Stimulated activated CD4-positive, alpha-beta T cell treated with anti-CD3 and anti-CD28 coated beads, Interleukin-1b, Interleukin-23, amount 100 ng/mL, for 24 hours (primary cell): ENCODE results near the gene UGT1A3.

Experiments
- DNase-seq, 4 experiments: peaks; one replicate each; pipeline ENCODE4 v3.0.0-alpha.2; 2020; ENCODE audit warnings: low read depth in 4 of 4, low spot score in 1 of 4

The UGT1A3 gene

DNA sequence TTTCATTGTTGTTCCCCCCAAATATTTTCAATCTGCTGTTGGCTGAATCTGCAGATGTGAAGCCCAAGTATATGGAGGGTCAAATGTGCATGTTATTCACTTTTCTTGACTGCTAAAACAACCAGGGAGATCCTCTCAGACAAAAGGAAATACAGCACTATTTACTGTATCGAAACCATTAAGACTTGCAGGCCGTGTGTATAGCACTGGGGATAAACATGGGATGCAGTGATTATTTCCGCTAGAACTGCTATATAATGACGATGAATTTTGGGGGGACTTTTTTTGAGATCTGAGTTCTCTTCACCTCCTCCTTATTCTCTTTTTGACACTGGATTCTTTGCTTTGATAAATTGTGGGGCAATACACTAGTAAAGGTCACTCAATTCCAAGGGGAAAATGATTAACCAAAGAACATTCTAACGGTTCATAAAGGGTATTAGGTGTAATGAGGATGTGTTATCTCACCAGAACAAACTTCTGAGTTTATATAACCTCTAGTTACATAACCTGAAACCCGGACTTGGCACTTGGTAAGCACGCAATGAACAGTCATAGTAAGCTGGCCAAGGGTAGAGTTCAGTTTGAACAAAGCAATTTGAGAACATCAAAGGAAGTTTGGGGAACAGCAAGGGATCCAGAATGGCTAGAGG is 27.7 kb downstream of the UGT1A3 start:
- no peak for DNase-seq

DNA sequence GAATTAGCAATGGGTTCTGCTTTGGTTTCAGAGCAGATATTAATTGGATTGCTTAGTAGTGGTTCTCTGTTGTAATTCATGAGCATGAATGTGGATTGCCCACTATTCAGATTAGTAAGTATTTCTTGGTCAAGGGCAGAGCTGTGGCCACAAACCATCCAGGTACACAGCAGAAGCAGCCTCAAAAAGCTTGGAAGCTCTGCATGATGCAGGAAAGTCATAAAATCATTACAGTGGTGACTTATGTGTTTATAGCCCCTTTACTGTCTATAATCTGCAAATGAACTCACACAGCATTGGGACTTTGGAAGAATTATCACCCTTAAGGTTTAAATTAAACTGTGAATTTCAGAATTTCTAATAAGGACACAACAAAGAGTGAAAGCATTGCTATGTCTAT is 29.3 kb downstream of the UGT1A3 start:
- no peak for DNase-seq

DNA sequence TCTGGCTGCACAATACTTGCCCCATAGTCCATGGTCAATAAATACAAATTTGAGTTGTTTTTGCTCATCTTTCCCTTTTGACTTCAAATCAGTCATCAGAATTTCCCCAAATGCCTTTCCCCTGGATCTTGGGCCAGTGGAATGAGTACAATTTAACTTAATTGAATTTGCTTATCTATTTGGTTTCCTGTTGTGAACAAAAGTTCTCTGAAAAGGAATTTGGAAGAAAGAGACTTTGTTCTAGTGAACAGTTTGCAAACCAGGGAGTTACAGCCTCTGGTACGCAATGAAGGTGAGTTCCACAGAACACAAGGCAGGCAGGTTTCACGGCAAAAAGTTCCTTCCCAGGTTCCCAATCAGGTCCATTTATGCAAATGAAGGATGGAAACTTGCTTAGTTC is 30.0 kb downstream of the UGT1A3 start:
- DNase-seq: no peak

DNA sequence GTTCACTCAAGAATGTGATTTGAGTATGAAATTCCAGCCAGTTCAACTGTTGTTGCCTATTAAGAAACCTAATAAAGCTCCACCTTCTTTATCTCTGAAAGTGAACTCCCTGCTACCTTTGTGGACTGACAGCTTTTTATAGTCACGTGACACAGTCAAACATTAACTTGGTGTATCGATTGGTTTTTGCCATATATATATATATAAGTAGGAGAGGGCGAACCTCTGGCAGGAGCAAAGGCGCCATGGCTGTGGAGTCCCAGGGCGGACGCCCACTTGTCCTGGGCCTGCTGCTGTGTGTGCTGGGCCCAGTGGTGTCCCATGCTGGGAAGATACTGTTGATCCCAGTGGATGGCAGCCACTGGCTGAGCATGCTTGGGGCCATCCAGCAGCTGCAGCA is 31.2 kb downstream of the UGT1A3 start, which contains the start of gene UGT1A1:
TSS of gene UGT1A1 (plus strand) at position 228 of the 400 bp plus-strand sequence. CDS start at position 246, 18 bp downstream.
- no peak for DNase-seq

DNA sequence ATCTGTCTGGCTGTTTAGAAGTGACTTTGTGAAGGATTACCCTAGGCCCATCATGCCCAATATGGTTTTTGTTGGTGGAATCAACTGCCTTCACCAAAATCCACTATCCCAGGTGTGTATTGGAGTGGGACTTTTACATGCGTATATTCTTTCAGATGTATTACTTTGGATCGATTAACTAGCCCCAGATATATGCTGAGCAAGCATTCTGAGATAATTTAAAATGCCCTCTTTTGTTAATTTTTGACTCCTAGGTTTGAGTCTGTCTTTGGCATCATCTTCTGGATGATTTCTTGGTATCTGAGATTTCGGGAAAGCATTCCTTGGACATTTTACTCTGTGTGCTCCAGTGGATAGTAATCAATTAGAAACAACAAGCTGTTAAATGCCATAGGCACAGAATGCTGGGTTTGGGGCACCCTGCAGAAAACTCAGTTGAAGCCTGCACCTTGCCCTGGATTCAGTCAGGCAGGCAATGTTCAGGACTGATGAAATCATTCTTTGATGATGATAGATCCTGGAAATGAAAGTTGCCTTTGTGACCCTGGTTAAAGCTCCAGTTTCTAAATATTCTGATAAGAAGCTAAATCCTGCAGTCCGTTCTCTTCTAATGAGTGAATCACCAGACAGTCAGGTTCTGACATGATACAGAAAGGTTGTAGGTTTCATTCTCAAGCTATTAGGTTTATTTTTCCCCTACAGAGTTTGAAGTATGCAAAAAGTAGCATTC is 32.4 kb downstream of the UGT1A3 start:
- no peak for DNase-seq

DNA sequence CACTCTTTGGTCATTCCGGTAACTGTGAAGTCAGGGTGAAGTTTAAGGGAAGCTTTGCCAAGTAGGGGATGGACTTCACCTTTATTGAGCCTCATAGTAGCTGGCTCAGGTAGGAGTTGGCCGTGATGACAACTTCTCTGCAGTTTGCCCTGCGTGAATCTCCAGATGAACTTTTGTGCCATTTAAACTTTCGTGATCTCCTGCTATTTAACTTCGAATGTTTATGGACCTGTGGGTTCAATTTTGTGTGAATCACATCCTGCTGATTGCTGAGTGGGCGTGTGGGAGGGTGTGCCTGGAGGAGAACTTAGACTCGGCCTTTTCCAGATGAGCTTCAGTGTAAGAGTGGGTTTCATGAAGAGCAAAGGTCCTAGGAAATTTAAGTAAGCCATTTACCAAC is 35.4 kb downstream of the UGT1A3 start:
- no peak for DNase-seq

DNA sequence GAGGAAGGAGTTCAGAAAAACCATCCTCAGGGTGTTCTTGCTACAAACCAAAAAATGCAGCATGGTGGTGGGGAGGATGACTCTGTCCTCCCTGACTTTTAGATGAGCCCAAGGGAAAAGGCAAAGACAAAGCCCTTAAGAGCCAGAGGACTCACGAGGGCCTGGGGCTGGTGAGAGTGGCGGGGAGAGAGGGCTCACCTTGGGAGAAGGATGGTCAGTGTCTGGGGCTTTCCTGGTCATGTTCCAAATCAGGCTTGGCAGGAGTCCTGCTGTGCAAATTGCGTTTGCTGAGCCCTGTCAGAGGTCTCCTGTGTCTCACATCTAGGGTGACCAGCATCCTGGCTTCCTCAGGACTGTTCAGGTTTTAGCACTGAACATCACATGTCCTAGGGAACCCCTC is 35.9 kb downstream of the UGT1A3 start:
- no peak for DNase-seq

DNA sequence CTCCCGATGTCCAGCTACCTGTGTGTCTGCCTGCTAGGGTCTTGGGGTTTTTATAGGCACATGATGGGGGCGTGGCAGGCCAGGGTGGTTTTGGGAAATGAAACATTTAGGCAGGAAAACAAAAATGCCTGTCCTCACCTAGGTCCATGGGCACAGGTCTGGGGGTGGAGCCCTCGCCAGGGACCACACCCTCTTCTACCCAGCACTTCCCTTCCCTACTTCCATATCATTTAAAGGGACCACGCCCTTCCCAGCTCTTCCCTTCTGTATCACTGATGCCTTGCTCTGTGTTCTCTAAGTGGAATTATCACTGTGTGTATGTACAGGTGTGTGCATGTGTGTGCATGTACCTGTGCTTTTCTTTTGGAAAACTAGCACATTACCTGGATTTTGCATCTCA is 37.6 kb downstream of the UGT1A3 start:
- DNase-seq: no peak

DNA sequence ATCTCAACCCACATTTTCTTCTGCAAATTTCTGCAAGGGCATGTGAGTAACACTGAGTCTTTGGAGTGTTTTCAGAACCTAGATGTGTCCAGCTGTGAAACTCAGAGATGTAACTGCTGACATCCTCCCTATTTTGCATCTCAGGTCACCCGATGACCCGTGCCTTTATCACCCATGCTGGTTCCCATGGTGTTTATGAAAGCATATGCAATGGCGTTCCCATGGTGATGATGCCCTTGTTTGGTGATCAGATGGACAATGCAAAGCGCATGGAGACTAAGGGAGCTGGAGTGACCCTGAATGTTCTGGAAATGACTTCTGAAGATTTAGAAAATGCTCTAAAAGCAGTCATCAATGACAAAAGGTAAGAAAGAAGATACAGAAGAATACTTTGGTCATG is 39.2 kb downstream of the UGT1A3 start:
- no peak for DNase-seq

DNA sequence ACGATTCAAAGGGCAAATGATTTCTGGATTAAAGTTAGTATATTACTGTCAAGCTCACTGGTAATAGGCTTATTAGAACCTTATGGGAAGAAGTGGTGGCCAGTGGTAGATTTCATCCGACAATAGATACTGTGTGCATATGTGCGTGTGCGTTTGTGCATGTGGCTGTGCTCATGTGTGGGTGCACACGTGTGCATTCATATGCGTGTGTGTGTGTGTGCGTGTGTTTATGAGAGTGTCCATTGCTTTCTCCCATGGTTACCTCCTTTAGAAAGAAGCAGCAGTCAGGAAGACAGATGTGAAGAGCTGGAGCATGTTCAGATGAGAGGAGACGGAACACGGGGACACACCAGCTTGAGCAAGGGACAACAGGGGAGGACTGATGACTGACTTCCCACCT is 40.4 kb downstream of the UGT1A3 start:
- DNase-seq: no peak

DNA sequence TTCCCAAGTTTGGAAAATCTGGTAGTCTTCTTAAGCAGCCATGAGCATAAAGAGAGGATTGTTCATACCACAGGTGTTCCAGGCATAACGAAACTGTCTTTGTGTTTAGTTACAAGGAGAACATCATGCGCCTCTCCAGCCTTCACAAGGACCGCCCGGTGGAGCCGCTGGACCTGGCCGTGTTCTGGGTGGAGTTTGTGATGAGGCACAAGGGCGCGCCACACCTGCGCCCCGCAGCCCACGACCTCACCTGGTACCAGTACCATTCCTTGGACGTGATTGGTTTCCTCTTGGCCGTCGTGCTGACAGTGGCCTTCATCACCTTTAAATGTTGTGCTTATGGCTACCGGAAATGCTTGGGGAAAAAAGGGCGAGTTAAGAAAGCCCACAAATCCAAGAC is 43.3 kb downstream of the UGT1A3 start:
- DNase-seq: no peak

DNA sequence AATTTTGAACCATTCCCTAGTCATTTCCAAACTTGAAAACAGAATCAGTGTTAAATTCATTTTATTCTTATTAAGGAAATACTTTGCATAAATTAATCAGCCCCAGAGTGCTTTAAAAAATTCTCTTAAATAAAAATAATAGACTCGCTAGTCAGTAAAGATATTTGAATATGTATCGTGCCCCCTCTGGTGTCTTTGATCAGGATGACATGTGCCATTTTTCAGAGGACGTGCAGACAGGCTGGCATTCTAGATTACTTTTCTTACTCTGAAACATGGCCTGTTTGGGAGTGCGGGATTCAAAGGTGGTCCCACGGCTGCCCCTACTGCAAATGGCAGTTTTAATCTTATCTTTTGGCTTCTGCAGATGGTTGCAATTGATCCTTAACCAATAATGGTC is 43.7 kb downstream of the UGT1A3 start:
- DNase-seq: no peak

DNA sequence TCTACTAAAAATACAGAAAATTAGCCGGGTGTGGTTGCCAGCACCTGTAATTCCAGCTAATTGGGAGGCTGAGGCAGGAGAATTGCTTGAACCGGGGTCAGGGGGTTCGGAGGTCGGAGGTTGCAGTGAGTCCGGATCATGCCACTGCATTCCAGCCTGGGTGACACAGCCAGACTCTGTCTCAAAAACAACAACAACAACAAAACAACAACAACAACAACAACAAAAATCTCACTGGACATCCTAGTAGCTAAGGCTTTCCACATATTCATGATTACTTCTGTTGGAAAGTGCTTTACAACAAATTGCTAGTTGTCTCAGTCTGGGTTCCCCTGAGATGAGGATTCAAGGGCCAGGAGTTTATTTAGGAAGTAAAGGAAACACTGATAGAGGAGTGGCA is 45.0 kb downstream of the UGT1A3 start:
- no peak for DNase-seq

DNA sequence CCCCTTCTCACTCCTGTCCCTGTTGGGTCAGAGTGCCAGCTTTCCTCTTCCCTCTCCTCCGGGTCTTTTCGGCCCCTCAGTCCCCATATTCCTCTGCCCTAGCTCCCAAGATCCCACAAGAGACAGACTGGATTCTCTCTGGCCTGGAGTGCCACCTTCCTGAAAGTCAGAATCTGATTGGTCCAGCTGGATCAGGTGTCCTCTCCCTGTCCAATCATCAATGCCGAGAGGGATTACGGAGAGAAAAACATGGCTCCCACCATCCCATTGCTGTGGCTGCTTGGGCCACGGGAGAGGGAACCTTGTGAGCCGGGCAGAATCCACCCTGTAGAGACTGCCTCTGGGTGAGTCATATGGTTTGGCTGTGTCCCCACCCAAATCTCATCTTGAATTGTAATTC is 46.6 kb downstream of the UGT1A3 start:
- no peak for DNase-seq

DNA sequence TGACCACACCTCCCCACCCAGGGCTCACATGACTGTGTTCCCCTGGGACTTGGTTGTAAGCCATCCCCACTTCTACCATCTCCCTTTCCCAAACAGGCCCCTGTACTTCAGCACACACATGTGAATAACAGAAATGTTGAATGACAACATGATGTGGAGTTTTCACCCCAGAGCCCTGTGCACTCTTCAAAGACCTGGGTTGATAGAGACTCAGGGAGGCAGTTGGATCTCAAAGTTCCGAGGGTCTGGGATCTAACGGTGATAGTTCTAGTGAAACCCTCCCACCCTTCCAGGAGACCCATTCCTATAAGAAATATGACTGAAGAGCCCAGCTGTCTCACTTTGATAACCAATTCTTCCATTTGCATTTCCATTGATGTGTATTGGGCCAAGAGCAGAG is 49.2 kb downstream of the UGT1A3 start, which contains the start of gene MROH2A:
TSS of gene MROH2A (plus strand) at position 301 of the 400 bp plus-strand sequence. CDS start 1,029 bp downstream, outside the sequence.
- no peak for DNase-seq

DNA sequence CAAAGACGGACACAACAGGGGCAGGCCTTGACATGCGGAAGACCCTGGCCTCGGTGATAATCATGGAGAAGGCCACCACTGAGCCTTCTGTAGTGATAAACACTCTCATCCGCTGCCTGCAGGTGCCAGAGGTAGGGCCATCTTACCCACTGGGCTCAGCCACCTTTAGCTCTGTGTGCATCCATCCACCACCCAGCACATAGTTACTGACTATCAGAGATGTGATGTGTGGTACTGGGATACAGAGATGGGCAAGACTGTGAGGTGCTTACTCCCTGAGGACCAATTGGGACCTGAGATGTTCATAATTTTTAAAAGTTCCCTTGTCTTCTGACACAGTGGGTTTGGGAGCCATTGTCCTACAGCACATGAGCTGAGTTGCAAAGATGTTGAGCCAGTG is 50.9 kb downstream of the UGT1A3 start:
- DNase-seq: no peak

DNA sequence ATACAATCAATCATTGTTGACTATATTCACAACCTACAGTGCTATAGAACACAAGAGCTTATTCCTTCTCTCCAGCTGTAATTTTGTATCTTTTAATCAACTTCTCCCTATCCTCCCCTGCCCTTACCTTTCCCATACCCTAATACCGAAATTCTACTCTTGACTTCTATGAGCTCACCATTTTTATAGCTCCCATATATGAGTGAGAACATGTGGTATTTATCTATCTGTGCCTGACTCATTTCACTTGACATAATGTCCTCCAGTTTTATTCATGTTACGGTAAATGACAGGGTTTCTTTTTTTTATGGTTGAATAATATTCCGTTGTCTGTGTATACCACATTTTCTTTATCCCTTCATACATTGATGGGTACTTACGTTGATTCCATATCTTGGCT is 51.9 kb downstream of the UGT1A3 start:
- DNase-seq: no peak

DNA sequence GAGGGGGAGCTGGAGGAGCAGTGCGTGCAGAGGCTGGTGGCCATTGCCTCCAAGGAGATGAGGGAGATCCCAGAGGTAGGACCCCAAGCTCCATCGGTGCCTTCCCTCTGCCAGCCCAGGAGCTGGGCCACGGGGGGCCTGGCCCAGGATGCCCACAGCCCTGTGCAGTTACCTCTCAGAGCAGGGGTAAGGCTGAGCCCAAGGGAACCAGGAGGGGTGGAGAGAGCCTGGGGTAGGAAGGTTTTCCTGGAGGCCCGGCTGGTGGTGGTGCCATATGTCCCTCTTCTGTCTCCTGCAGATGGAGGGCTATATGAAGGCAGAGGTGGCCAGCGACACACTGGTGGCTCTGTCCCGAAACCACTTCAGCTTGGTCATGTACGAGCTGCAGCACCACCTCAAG is 60.7 kb downstream of the UGT1A3 start:
- DNase-seq: no peak

DNA sequence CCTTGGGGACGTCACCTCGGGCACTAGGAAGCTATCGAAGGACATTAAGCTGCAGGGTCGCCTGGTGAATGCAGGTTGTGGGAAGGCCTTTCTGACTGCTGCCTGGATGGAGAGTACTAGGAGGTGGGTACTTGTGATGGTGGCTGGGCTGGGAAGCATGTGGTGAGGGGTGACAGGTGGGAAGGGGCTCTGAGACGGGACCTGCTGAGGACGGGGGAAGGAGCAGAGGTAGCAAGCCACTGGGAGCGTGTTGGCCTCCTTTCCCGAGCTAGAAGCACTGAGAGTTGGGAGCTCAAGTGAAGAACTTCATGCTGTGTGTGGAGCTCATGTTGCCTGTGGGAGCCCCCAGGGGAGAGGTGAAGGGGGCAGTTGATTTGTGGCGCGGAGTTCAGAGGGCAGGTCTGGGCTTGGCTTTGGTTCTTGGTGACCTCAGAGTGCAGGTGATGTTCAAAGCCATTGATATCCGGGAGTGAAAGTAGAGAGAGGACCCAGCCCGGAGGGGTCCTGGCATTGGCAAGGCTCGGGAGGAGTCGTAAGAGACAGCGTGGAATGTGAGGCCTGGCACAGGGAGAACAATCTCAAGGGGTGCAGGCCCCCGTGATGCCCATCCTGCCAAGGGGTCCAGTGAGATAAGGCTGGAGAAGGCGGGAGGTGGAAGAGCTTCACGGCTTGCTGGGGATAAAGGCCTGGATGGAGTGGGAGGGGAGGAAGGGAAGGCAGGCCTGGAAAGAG is 62.5 kb downstream of the UGT1A3 start:
- no peak for DNase-seq

DNA sequence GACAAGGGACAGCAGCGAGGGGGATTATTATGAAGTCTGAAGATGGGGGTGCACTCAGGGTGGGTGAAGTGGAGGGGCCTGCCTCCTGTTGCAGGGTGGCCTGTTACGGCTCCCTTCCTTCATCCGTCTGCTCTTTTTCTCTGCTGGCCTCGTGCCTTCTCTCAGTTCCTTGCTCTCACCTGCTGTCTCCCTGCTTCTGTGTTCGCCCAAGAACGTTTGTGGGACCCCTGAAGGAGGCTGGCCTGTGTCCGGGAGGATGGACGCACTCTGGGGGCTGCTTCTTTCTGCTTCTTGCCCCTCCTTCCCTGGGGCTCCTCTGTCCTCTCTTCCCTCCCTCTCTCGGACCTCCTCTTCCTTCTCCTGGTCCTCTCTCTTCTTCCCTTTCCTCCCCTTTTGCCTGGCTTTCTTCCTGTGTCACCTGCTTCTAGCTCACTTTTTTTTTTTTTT is 63.1 kb downstream of the UGT1A3 start:
- no peak for DNase-seq

DNA sequence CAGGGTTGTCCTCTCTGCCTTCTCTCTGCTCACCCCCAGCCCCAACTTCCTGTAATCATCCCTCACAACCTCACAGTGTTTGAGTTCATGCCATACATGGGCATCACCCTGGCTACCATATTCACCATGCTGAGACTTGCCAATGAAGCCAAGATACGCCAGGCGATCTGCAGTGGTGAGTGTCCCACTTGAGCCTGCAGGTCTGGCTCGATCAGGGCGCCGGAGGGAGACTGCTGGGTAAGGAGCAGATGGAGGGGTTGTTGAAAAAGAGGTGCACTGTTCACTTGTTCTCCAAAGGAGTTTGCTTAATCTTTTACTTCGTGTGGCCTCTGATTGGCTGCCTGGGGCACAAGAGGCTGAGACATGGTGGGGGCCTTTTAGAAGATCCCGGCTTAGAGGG is 63.9 kb downstream of the UGT1A3 start:
- no peak for DNase-seq
